Hepatocyte (in vitro differentiated cells): ENCODE data around the gene C6orf132.

ENCODE experiments used
- EZH2 ChIP-seq: fragments of 200-600 bp; sonication (generic); IDR thresholded peaks from 2 replicates; pipeline ENCODE4 v1.6.1; 2016; ENCODE audit warnings: antibody characterized with exemption, mild to moderate bottlenecking, borderline replicate concordance
- EZH2phosphoT487 ChIP-seq: fragments of 200-600 bp; sonication (generic); IDR thresholded peaks from one replicate; pipeline ENCODE4 v1.6.1; 2018; ENCODE audit warnings: antibody characterized with exemption, mild to moderate bottlenecking, low read depth, moderate library complexity; ENCODE audit not compliant: unreplicated experiment, severe bottlenecking
- TF ChIP-seq, protein P1 (sequence below): fragments of 200-600 bp; sonication (generic); IDR thresholded peaks from 2 replicates; pipeline ENCODE4 v1.5.1; 2016; ENCODE audit warnings: antibody characterized with exemption, mild to moderate bottlenecking; ENCODE audit not compliant: poor library complexity

DNA sequence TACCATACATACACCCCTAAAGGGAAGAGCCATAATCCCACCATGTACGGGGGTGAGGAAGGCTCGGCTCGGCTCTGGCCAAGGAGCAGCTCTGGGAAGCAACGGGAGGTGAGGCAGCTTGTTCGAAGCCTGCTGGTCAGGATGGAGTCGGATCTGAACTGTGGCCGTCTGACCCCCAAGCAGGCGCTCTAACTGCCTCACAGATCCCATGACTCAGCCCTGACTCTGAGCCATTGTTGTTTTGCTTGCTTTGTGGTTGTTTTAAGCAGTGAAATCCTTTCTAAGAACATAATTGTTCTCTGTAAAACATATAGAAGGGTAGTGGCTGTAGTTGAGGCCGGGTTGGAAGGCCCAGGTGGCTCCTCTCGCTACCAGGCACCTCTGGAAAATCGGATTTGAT, 10.9 kb downstream of the C6orf132 start:
- TF ChIP-seq EZH2phosphoT487 (no peak), EZH2 (no peak)
- TF ChIP-seq, protein P1, sequence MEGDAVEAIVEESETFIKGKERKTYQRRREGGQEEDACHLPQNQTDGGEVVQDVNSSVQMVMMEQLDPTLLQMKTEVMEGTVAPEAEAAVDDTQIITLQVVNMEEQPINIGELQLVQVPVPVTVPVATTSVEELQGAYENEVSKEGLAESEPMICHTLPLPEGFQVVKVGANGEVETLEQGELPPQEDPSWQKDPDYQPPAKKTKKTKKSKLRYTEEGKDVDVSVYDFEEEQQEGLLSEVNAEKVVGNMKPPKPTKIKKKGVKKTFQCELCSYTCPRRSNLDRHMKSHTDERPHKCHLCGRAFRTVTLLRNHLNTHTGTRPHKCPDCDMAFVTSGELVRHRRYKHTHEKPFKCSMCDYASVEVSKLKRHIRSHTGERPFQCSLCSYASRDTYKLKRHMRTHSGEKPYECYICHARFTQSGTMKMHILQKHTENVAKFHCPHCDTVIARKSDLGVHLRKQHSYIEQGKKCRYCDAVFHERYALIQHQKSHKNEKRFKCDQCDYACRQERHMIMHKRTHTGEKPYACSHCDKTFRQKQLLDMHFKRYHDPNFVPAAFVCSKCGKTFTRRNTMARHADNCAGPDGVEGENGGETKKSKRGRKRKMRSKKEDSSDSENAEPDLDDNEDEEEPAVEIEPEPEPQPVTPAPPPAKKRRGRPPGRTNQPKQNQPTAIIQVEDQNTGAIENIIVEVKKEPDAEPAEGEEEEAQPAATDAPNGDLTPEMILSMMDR, result no peak
